Measurements from ENCODE around the gene C2orf69. TPM values are rescaled to one million over a fixed set of nuclear protein-coding genes. Genes with fewer than 3 reads are reported as not detected.

The C2orf69 gene
- total RNA-seq, 1 experiment from 2014 or later = 29.9 TPM

GRCh38 chr2:199946836-199947235, 35.7 kb downstream of the C2orf69 start:
- ChIA-PET CTCF (no interaction called here), POLR2A (no interaction called here)
- ATAC-seq = no peak
- Mint-ChIP-seq H3K9me3 (no peaks in the 10 kb centered on the region), H3K27ac (no peak overlapping the region), H3K4me1 (no peaks in the 10 kb centered on the region), H3K36me3 (peaks cover 42% of the 10 kb centered on the region), H3K4me3 (no peak overlapping the region), H3K27me3 (ENCODE audit: low read depth) (no peaks in the 10 kb centered on the region)
- no peak for DNase-seq (ENCODE audit: low spot score)
- no peak for TF ChIP-seq TCF7 (CRISPR knock-in tag; IDR thresholded peaks at IDR 0.05; ENCODE audit: low read depth)
- TF ChIP-seq SMAD3 (CRISPR knock-in tag; IDR thresholded peaks at IDR 0.05; ENCODE audit: borderline replicate concordance) = no peak
- TF ChIP-seq HMGXB4 (CRISPR knock-in tag; IDR thresholded peaks at IDR 0.05) = no peak
- no peak for TF ChIP-seq CREM (CRISPR knock-in tag; IDR thresholded peaks at IDR 0.05)
- no peak for TF ChIP-seq PREB (CRISPR knock-in tag; IDR thresholded peaks at IDR 0.05; ENCODE audit: borderline replicate concordance)
- TF ChIP-seq MAX (CRISPR knock-in tag; IDR thresholded peaks at IDR 0.05) = no peak
- TF ChIP-seq FOXP1 (CRISPR knock-in tag; IDR thresholded peaks at IDR 0.05; ENCODE audit: borderline replicate concordance) = no peak
- TF ChIP-seq ZNF263 (CRISPR knock-in tag; IDR thresholded peaks at IDR 0.05; ENCODE audit: low read depth) = no peak
- no peak for TF ChIP-seq ZBTB21 (CRISPR knock-in tag; IDR thresholded peaks at IDR 0.05; ENCODE audit: borderline replicate concordance)
- no peak for TF ChIP-seq ZNF423 (CRISPR knock-in tag; IDR thresholded peaks at IDR 0.05)
- no peak for TF ChIP-seq ARID4B (CRISPR knock-in tag; IDR thresholded peaks at IDR 0.05; ENCODE audit: borderline replicate concordance)
- no peak for TF ChIP-seq KAT7 (CRISPR knock-in tag; IDR thresholded peaks at IDR 0.05; ENCODE audit: borderline replicate concordance)
- TF ChIP-seq CBFB (CRISPR knock-in tag; IDR thresholded peaks at IDR 0.05; ENCODE audit: low read depth) = no peak
- no peak for TF ChIP-seq JUN (CRISPR knock-in tag; IDR thresholded peaks at IDR 0.05)
- TF ChIP-seq ZNF532 (CRISPR knock-in tag; IDR thresholded peaks at IDR 0.05; ENCODE audit: borderline replicate concordance) = no peak
- no peak for TF ChIP-seq NR3C1 (CRISPR knock-in tag; conservative IDR thresholded peaks at IDR 0.05; ENCODE audit: low read depth)
- TF ChIP-seq ZNF281 (CRISPR knock-in tag; IDR thresholded peaks at IDR 0.05) = no peak
- no peak for TF ChIP-seq PRRX2 (CRISPR knock-in tag; IDR thresholded peaks at IDR 0.05)
- TF ChIP-seq ZSCAN18 (CRISPR knock-in tag; IDR thresholded peaks at IDR 0.05) = no peak

Data from WTC11 (cell line).